ENCODE results near the gene KLHL22.

KLHL22 gene

DNA sequence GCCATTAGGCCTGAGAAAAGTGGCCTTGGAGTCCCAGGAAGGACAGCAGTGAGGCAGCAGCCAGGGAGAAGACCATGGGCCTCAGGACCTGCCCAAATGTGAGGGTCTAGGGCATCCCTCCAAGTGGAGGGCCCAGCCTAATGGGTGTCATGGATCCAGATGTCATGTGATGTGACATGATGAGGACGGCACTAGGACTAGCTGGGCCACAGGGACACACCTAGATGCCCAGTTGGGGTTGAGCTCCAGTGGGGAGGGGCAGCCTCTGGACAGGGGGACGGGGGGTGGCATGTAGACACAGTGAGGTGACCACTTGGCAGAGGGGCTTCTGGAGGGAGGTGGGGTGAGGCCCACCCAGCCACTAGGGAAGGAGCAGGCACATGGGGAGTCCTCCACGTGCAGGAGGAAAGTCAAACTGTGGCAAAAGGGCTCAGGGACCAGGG, 63.3 kb downstream of the KLHL22 start:
- no peak for TF ChIP-seq CTCF (IDR thresholded peaks at IDR 0.05; ENCODE audit: borderline replicate concordance, control extremely low read depth, extremely low read depth, insufficient read depth, missing control alignments)
- in situ Hi-C loops (cut with MboI; ENCODE audit: low sequenced_read_pairs, unreplicated experiment): no loop called here
- DNase-seq (ENCODE audit: low spot score): peak; percentile 31

DNA sequence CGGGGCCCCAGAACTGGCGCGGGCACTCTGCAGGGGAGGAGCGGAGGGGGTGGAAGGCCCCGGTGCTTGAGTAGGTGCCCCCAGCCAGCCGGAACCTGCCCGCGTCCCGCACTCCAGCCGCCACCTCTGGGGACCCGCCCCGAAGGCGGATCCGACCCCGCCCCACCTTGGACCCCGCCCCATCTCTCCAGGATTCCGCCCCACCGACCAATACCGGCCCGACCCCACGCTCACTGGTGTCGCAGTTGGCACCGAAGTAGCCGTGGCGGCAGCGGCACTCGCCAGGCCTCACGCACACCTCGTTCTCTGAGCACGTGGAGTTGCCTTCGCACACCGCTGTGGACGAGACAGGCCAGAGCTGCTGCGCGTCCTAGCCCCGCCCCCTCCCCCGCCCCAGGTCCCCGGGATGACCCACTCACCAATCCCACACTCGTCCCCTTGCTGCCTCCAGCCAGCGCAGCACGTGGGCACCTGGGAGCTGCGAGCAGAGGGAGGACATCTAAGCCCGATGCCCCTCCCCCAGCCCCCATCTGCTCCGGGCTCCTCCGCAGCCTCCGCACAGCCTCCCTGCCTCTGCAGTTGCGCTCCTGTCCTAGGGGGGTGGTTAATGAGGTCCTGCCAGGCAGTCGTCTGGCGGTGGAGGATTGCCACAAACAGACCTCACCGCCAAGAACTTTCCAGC, 63.9 kb downstream of the KLHL22 start:
- peak; percentile 30 for DNase-seq (ENCODE audit: low spot score)
- in situ Hi-C loops (cut with MboI; ENCODE audit: low sequenced_read_pairs, unreplicated experiment): no loop called here
- no peak for TF ChIP-seq CTCF (IDR thresholded peaks at IDR 0.05; ENCODE audit: borderline replicate concordance, control extremely low read depth, extremely low read depth, insufficient read depth, missing control alignments)

DNA sequence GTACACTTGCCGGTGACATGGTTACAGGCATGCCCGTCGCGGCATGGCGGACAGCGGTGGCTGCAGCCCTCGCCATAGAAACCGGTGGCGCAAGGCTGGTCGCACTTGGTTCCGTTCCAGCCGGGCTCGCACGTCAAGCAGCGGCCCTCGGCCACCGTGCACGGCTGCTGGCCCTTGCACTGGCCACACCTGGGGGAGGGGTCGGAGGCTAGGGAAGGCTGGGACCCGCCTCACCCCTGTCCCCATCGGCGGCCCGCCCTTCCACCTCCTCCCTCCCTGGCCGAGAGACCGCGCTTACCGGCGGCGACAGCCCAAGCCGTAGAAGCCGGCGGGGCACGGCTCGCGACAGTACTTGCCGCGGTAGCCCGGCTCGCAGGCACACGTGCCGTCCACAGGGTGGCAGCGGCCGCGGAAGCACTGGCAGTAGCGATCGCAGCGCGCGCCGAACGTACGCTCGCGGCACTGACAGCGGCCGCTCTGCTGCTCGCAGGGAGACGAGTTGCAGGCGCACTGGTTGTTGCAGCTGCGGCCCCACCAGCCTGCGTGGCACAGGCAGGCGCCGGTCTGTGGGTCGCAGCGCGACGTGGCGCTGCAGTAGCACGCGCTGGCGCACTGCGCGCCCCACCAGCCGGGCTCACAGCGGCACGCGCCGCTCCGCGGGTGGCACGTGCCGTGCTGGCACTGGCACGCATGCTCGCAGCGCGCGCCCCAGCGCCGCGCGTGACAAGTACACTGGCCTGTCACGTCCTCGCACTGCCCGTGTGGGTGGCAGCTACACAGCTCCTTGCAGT, 64.7 kb downstream of the KLHL22 start:
- DNase-seq (ENCODE audit: low spot score): peak; percentile 68
- in situ Hi-C loops (cut with MboI; ENCODE audit: low sequenced_read_pairs, unreplicated experiment): no loop called here
- no peak for TF ChIP-seq CTCF (IDR thresholded peaks at IDR 0.05; ENCODE audit: borderline replicate concordance, control extremely low read depth, extremely low read depth, insufficient read depth, missing control alignments)

- no peak for TF ChIP-seq CTCF (IDR thresholded peaks at IDR 0.05; ENCODE audit: borderline replicate concordance, control extremely low read depth, extremely low read depth, insufficient read depth, missing control alignments)
- DNase-seq (ENCODE audit: low spot score): peak; percentile 52
- in situ Hi-C loops (cut with MboI; ENCODE audit: low sequenced_read_pairs, unreplicated experiment): no loop called here
These were observed 65.4 kb downstream of the KLHL22 start for GRCh38 chr22:20430101-20430719.

DNA sequence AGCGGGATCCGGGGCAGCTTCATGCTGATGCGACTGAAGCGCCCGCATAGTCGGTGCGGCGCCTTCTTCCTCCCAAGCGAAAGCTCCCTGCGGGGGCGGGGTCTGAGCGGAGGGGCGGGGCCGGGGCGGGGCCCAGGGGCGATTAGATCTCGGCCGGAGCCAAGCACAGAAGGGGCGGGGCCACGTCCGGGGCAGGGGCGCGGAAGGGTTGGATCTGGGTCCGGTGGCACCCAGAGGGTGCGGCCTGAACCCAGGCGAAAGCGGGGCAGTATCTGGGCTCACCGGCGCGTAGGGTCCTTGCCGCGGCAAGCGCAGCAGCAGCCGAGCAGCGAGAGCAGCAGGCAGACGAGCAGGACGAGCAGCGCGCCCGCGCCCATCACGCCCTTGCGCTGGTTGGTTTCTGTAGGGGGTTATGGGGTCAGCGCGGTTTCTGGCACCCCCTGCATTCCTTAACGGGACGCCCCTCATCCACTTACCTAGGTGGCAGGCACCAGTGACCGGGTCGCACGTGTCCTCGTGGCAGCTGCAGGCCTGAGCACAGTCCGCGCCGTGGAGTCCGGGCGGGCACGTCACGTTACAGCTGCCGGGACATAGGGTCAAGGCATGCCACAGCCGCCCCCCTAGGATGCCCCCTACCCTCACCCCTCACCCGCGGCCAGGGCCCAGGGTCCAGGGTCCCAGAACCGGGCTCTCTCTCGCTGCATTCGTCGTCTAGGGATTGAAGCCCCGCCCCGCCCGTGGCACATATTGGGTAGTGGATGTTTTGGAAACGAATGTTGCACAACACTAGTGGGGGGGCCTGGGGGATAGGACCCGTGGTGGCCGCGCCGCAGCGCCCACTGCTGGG, 66.1 kb downstream of the KLHL22 start:
- in situ Hi-C loops (cut with MboI; ENCODE audit: low sequenced_read_pairs, unreplicated experiment): no loop called here
- no peak for TF ChIP-seq CTCF (IDR thresholded peaks at IDR 0.05; ENCODE audit: borderline replicate concordance, control extremely low read depth, extremely low read depth, insufficient read depth, missing control alignments)
- peak; percentile 93 for DNase-seq (ENCODE audit: low spot score)
